CD4-positive, alpha-beta memory T cell (primary cell): ENCODE measurements around the gene HMGCR. TPM values are rescaled to one million over a fixed set of nuclear protein-coding genes. Genes with fewer than 3 reads are reported as not detected.

Source experiments
- CTCF ChIA-PET: fragments of 350-600 bp; sonication (Branson Sonifier 250); formaldehyde crosslinking; loops from one replicate; lab custom pipeline; 2021; ENCODE audit warnings: inconsistent platforms; ENCODE audit not compliant: partially characterized antibody; lab: Charles Lee
- POLR2A ChIA-PET: fragments of 350-600 bp; sonication (Branson Sonifier 250); formaldehyde crosslinking; loops from one replicate; lab custom pipeline; 2021; ENCODE audit not compliant: partially characterized antibody; lab: Charles Lee
- DNase-seq, 5 donors: peaks; one replicate each; pipeline versions ENCODE4 v3.0.0 to v3.0.0-alpha.2; 2020 to 2022; ENCODE audit warnings: mixed read lengths in 1 of 5
- H3K27ac ChIP-seq: one replicate; pipeline ENCODE4 v1.7.0; 2013; ENCODE audit warnings: low read depth, low read length
- H3K27me3 ChIP-seq: 2 replicates; pipeline ENCODE4 v1.7.0; 2013; ENCODE audit warnings: mild to moderate bottlenecking, low read length, moderate library complexity; ENCODE audit not compliant: insufficient read depth
- H3K36me3 ChIP-seq: 2 replicates; pipeline ENCODE4 v1.7.0; 2013; ENCODE audit warnings: mild to moderate bottlenecking, low read length, moderate library complexity; ENCODE audit not compliant: insufficient read depth
- H3K4me1 ChIP-seq: 2 replicates; pipeline ENCODE4 v1.7.0; 2013; ENCODE audit warnings: mild to moderate bottlenecking, low read length, moderate library complexity; ENCODE audit not compliant: insufficient read depth
- H3K4me3 ChIP-seq, 2 donors: one replicate each; pipeline ENCODE4 v1.7.0; 2013; ENCODE audit warnings: low read length in 2 of 2, mild to moderate bottlenecking in 1 of 2
- H3K9me3 ChIP-seq, 2 donors: one replicate each; pipeline ENCODE4 v1.7.0; 2013; ENCODE audit warnings: low read length in 2 of 2, control low read depth in 1 of 2; ENCODE audit not compliant: control insufficient read depth in 1 of 2
- H3K27ac Mint-ChIP-seq, 7 donors: one replicate each; pipeline ENCODE4 v1.8.0; 2020 to 2021; ENCODE audit warnings: mixed read lengths in 7 of 7, mild to moderate bottlenecking in 6 of 7, inconsistent platforms in 3 of 7, moderate library complexity in 3 of 7
- H3K27me3 Mint-ChIP-seq, 2 donors: one replicate each; pipeline ENCODE4 v1.8.0; 2020 to 2021; ENCODE audit warnings: mixed read lengths in 2 of 2
- H3K36me3 Mint-ChIP-seq, 2 donors: one replicate each; pipeline ENCODE4 v1.8.0; 2020 to 2021; ENCODE audit warnings: mixed read lengths in 2 of 2, inconsistent platforms in 1 of 2, mild to moderate bottlenecking in 1 of 2
- H3K4me1 Mint-ChIP-seq, 4 donors: one replicate each; pipeline ENCODE4 v1.8.0; 2020 to 2021; ENCODE audit warnings: mixed read lengths in 4 of 4, mild to moderate bottlenecking in 1 of 4
- H3K4me3 Mint-ChIP-seq, 8 donors: one replicate each; pipeline ENCODE4 v1.8.0; 2020 to 2021; ENCODE audit warnings: mixed read lengths in 8 of 8, mild to moderate bottlenecking in 7 of 8, moderate library complexity in 6 of 8, inconsistent platforms in 3 of 8
- H3K9me3 Mint-ChIP-seq, 8 donors: one replicate each; pipeline ENCODE4 v1.8.0; 2020 to 2021; ENCODE audit warnings: mixed read lengths in 8 of 8, mild to moderate bottlenecking in 5 of 8, inconsistent platforms in 3 of 8, moderate library complexity in 1 of 8
- intact Hi-C: fragments of 100-400 bp; cut with micrococcal nuclease; formaldehyde crosslinking; loops from one replicate; pipeline ENCODE4 v1.15.1; 2023
- polyA plus RNA-seq, 2 donors: library from polyadenylated mRNA; unstranded; fragments of 300-500 nt; fragmentation: Illumina TruSeq; gene quantifications; one replicate each; pipeline ENCODE4 v1.2.3, GENCODE V29; 2021
- total RNA-seq, 2 experiments: library from RNA; stranded (reverse); gene quantifications; one replicate each; pipeline ENCODE4 v1.2.3, GENCODE V29; 2021

The HMGCR gene
- total and polyA plus RNA-seq, 4 experiments from 2014 or later = 8.3 to 43.0 (median 25.5) TPM

DNA sequence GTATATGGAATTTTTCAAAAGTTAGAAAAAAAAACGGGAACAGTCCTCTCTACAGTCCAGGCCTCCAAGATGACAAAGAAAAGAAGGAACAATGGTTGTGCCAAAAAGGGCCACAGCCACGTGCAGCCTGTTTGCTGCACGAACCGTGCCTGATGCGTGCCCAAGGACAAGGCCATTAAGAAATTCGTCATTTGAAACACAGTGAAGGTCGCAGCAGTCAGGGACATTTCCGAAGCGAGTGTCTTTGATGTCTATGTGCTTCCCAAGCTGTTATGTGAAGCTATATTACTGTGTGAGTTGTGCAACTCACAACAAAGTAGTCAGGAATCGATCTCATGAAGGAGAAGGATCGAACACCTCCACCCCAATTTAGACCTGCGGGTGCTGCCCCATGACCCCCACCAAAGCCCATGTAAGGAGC lies 37.4 kb downstream of the HMGCR start:
- Histone ChIP-seq H3K9me3 (no peaks in the 10 kb centered on the region), H3K27me3 (no peaks in the 10 kb centered on the region), H3K4me1 (no peaks in the 10 kb centered on the region), H3K36me3 (peaks cover 20% of the 10 kb centered on the region), H3K27ac (no peak overlapping the region), H3K4me3 (no peak overlapping the region)
- peaks cover 0 to 2% (median 0%) of the 10 kb centered on the region in 4 donors for H3K4me1 Mint-ChIP-seq
- DNase-seq = no peak
- H3K27me3 Mint-ChIP-seq = no peaks in the 10 kb centered on the region
- peaks cover 15 to 42% of the 10 kb centered on the region in 2 donors for H3K36me3 Mint-ChIP-seq
- H3K4me3 Mint-ChIP-seq = no peak overlapping the region
- H3K9me3 Mint-ChIP-seq = no peaks in the 10 kb centered on the region
- ChIA-PET POLR2A (no interaction called here), CTCF (interaction anchor here (0.6 to 1.3 kb wide), 2 partner anchors 137 to 1306 kb away, joined by 3 read pairs; no protein-coding TSS in a partner anchor)
- no peak overlapping the region for H3K27ac Mint-ChIP-seq
- intact Hi-C loops = no loop called here

- Mint-ChIP-seq H3K4me1 (no peaks in the 10 kb centered on the region), H3K9me3 (no peaks in the 10 kb centered on the region), H3K36me3 (peaks cover 22 to 52% of the 10 kb centered on the region in 2 donors), H3K4me3 (no peak overlapping the region), H3K27me3 (no peaks in the 10 kb centered on the region), H3K27ac (no peak overlapping the region)
- ChIA-PET CTCF (interaction anchor here (1.3 kb wide), 1 partner anchor 138 kb away, joined by 3 read pairs; no protein-coding TSS in a partner anchor), POLR2A (no interaction called here)
- Histone ChIP-seq H3K4me3 (no peak overlapping the region), H3K36me3 (peaks cover 27% of the 10 kb centered on the region), H3K27ac (no peak overlapping the region), H3K4me1 (no peaks in the 10 kb centered on the region), H3K27me3 (no peaks in the 10 kb centered on the region), H3K9me3 (no peaks in the 10 kb centered on the region)
- intact Hi-C loops = no loop called here
- DNase-seq = no peak
These were observed 38.4 kb downstream of the HMGCR start for GRCh38 chr5:75375414-75375813.

DNA sequence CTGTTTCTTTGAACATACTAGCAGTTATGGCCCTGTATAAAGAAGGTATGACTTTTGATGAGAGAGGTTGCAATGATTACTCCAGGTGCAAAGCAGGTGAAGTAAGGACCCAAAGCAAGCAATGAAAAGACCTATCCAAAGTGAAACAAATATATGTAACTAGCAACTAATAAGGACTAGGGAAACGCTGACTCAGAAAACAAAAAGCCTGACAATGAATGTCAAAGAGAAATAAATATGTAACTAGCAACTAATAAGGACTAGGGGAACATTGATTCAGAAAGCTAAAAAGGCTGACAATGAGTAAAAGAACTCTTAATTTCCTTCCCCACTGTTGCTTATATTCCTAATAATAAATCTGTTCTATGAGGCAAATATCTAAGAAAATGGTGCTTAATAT lies 43.1 kb downstream of the HMGCR start:
- H3K4me3 Mint-ChIP-seq = no peak overlapping the region
- H3K27me3 Mint-ChIP-seq = no peaks in the 10 kb centered on the region
- H3K9me3 Mint-ChIP-seq = no peaks in the 10 kb centered on the region
- no peak overlapping the region for H3K27ac Mint-ChIP-seq
- Histone ChIP-seq H3K27ac (no peak overlapping the region), H3K4me1 (no peaks in the 10 kb centered on the region), H3K27me3 (no peaks in the 10 kb centered on the region), H3K9me3 (no peaks in the 10 kb centered on the region), H3K4me3 (no peak overlapping the region), H3K36me3 (peaks cover 26% of the 10 kb centered on the region)
- no peak for DNase-seq
- ChIA-PET CTCF (interaction anchor here (0.6 to 1.5 kb wide), 2 partner anchors 143 to 1758 kb away, joined by 3 read pairs; partner anchors contain the start of gene ANKRD31), POLR2A (no interaction called here)
- H3K4me1 Mint-ChIP-seq = no peaks in the 10 kb centered on the region
- peaks cover 38 to 63% of the 10 kb centered on the region in 2 donors for H3K36me3 Mint-ChIP-seq
- intact Hi-C loops = no loop called here

DNA sequence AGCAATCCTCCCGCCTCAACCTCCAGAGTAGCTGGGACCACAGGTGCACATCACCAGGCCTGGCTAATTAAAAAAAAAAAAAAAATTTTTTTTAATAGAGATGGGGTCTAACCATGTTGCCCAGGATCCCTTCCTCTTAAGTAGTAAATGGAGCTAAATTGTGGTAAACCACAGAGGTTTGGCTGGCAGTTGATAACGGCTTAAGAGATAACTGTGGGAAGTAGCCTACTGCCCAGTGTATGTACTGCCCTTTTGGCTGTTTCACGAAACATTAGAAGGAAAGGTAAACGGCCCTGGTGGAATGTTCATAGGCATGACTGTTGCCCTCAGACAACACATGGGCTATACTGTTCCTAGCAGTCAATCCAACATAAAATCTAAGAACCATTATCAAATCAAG lies 44.4 kb downstream of the HMGCR start:
- POLR2A ChIA-PET = no interaction called here
- H3K27me3 Mint-ChIP-seq = no peaks in the 10 kb centered on the region
- CTCF ChIA-PET = no interaction called here
- Histone ChIP-seq H3K27ac (no peak overlapping the region), H3K4me1 (no peaks in the 10 kb centered on the region), H3K27me3 (no peaks in the 10 kb centered on the region), H3K36me3 (peaks cover 28% of the 10 kb centered on the region), H3K9me3 (no peaks in the 10 kb centered on the region), H3K4me3 (no peak overlapping the region)
- no peak for DNase-seq
- no peak overlapping the region for H3K4me3 Mint-ChIP-seq
- H3K27ac Mint-ChIP-seq = peak overlapping the region in 1 of 7 donors; percentile 6
- H3K36me3 Mint-ChIP-seq = peaks cover 33 to 68% of the 10 kb centered on the region in 2 donors
- no peaks in the 10 kb centered on the region for H3K9me3 Mint-ChIP-seq
- H3K4me1 Mint-ChIP-seq = no peaks in the 10 kb centered on the region
- intact Hi-C loops = no loop called here

DNA sequence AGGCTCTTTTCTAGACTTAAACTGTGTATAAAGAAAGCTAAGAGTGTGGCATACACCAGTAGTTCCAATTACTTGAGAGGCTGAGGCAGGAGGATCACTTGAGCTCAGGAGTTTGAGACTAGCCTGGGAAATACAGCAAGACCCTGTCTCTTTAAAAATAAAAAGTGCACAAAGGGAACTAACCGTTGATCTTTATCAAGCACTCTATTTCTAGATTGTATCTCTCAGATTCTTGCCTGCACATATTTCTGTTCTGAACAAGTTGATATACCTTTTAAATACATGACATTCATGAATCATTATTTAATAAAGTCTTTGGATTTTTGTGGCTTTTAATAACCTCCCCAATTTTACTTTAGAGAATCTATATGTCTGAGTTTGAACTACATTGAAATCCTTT lies 47.2 kb downstream of the HMGCR start:
- Mint-ChIP-seq H3K27me3 (no peaks in the 10 kb centered on the region), H3K36me3 (peaks cover 44 to 73% of the 10 kb centered on the region in 2 donors), H3K4me1 (no peaks in the 10 kb centered on the region), H3K4me3 (no peak overlapping the region), H3K9me3 (no peaks in the 10 kb centered on the region), H3K27ac (peak overlapping the region in 3 of 7 donors; percentile 13 to 29 (median 20))
- Histone ChIP-seq H3K4me1 (no peaks in the 10 kb centered on the region), H3K36me3 (peaks cover 32% of the 10 kb centered on the region), H3K9me3 (no peaks in the 10 kb centered on the region), H3K4me3 (no peak overlapping the region), H3K27ac (no peak overlapping the region), H3K27me3 (no peaks in the 10 kb centered on the region)
- ChIA-PET CTCF (no interaction called here), POLR2A (no interaction called here)
- DNase-seq = no peak
- intact Hi-C loops = no loop called here

DNA sequence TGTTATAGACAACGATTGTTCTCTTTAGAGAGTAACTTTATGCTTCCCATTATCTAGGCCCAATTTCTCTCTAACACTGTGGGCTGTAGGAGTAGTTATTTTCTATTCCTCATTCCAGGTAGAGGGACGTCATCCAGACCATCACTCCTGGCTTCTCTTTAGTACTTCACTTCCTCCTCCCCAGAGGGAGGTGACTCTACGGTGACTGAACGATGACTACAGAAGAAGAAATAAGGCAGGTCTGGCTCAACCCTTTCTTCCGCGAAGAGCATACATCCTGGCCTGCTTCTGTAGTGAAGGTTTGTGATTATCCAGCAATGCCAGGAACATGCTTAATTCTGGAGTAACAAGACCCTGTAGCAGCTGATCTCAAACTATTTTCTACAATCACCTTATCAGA lies 50.8 kb downstream of the HMGCR start:
- H3K36me3 ChIP-seq = peaks cover 11% of the 10 kb centered on the region
- H3K27ac ChIP-seq = no peak overlapping the region
- H3K27me3 ChIP-seq = no peaks in the 10 kb centered on the region
- H3K4me3 Mint-ChIP-seq = no peak overlapping the region
- H3K27me3 Mint-ChIP-seq = no peaks in the 10 kb centered on the region
- CTCF ChIA-PET = no interaction called here
- POLR2A ChIA-PET = no interaction called here
- no peak for DNase-seq
- no peak overlapping the region for H3K4me3 ChIP-seq
- no peaks in the 10 kb centered on the region for H3K9me3 ChIP-seq
- H3K36me3 Mint-ChIP-seq = peaks cover 40 to 61% of the 10 kb centered on the region in 2 donors
- intact Hi-C loops = no loop called here
- H3K9me3 Mint-ChIP-seq = no peaks in the 10 kb centered on the region
- H3K4me1 Mint-ChIP-seq = no peaks in the 10 kb centered on the region
- H3K4me1 ChIP-seq = no peaks in the 10 kb centered on the region
- no peak overlapping the region for H3K27ac Mint-ChIP-seq

DNA sequence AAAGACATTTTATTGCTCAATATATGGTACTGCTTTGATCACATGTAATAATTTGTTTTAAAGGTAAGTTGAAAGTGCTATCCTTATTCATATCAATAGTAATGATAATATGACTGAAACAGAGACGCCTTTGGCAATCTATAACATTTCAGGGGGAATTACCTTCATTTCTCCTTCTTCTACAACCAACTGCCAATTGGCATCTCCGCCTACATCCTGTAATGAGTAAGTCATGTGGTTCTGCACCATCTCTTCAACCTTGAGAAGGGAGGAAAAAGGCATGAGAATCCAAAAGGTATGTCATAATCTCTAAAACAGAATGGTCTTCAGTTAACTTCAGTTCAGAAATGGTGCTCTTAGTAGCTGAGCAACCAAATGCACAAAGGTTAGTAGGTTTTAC lies 52.4 kb downstream of the HMGCR start:
- no peak overlapping the region for H3K27ac ChIP-seq
- H3K9me3 ChIP-seq = no peaks in the 10 kb centered on the region
- H3K4me3 ChIP-seq = no peak overlapping the region
- H3K4me1 ChIP-seq = no peaks in the 10 kb centered on the region
- H3K36me3 ChIP-seq = peaks cover 11% of the 10 kb centered on the region
- no peak overlapping the region for H3K4me3 Mint-ChIP-seq
- no peak for DNase-seq
- no peaks in the 10 kb centered on the region for H3K9me3 Mint-ChIP-seq
- no peaks in the 10 kb centered on the region for H3K27me3 Mint-ChIP-seq
- H3K27ac Mint-ChIP-seq = peak overlapping the region in 3 of 7 donors; percentile 1 to 41 (median 27)
- no peaks in the 10 kb centered on the region for H3K4me1 Mint-ChIP-seq
- POLR2A ChIA-PET = no interaction called here
- H3K27me3 ChIP-seq = no peaks in the 10 kb centered on the region
- intact Hi-C loops = no loop called here
- CTCF ChIA-PET = no interaction called here
- peaks cover 29 to 52% of the 10 kb centered on the region in 2 donors for H3K36me3 Mint-ChIP-seq
